Upper lobe of left lung (tissue), 4 donors: ENCODE results near the gene UBR2.

ENCODE experiments used
- CTCF ChIP-seq, 6 experiments: fragments of 450-650 bp in 4 of 6; fragments of 200-600 bp in 2 of 6; sonication (generic) in 2 of 6; IDR thresholded peaks; one replicate each; pipeline ENCODE4 v1.5.1; 2016 to 2019; ENCODE audit warnings: antibody characterized with exemption in 6 of 6
- EP300 ChIP-seq, 4 donors: sonication (generic); formaldehyde crosslinking; IDR thresholded peaks; one replicate each; pipeline ENCODE4 v1.5.1; 2017; ENCODE audit warnings: antibody characterized with exemption in 4 of 4, control low read depth in 2 of 4
- POLR2A ChIP-seq, 4 donors: fragments of 450-650 bp; IDR thresholded peaks; one replicate each; pipeline ENCODE4 v1.5.1; 2016 to 2017; ENCODE audit warnings: antibody characterized with exemption in 4 of 4, mild to moderate bottlenecking in 2 of 4
- POLR2AphosphoS5 ChIP-seq, 2 donors: sonication (generic); formaldehyde crosslinking; IDR thresholded peaks; one replicate each; pipeline ENCODE4 v1.5.1; 2017; ENCODE audit warnings: antibody characterized with exemption in 2 of 2

- TF ChIP-seq CTCF (IDR thresholded peaks at IDR 0.05) (no peak), POLR2AphosphoS5 (IDR thresholded peaks at IDR 0.05) (no peak), EP300 (IDR thresholded peaks at IDR 0.05) (no peak), POLR2A (IDR thresholded peaks at IDR 0.05) (no peak)
Observed at GRCh38 chr6:42610416-42610815, 46.6 kb downstream of the UBR2 start.
